Measurements from ENCODE around the gene SCD5. TPM values are rescaled to one million over a fixed set of nuclear protein-coding genes. Genes with fewer than 3 reads are reported as not detected.

SCD5 gene
- total and polyA plus RNA-seq, 2 donors (not counting 3 experiments of a cell fraction or from before 2014, with no cell fraction given), result 38.4 to 38.5 TPM

DNA sequence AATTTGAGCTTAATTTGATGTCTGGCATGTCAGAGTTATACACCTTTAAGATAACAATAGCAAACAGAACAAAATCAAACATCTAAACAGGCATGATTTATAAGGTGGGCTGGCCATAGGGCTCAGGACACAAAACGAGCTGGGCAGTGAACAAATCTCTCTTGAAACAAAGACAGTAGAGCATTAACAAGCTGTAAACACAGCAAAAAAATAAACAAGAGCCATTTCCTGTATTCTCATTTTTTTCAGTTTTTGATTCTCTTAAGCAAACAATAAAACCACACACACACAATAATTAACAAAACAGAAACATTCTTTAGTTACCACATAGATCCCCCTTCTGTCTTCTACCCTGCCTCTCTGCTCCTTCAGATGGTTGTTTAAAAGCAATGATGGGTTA is 168.5 kb downstream of the SCD5 start:
- ChIA-PET CTCF (interaction anchor here (2.0 to 3.7 kb wide), 2 partner anchors 109 to 168 kb away, joined by 5 to 13 read pairs; no protein-coding TSS in a partner anchor), POLR2A (no interaction called here)
- dilution Hi-C loops (cut with MboI; ENCODE audit: extremely low pct_ligation_motif_present, low sequenced_read_pairs) (no loop called here), intact Hi-C loops (cut with micrococcal nuclease) (no loop called here)
- H2AFZ ChIP-seq (ENCODE audit: low read depth, low read length), result no peak overlapping the region
- TF ChIP-seq FOS (IDR thresholded peaks at IDR 0.05; ENCODE audit: borderline replicate concordance, insufficient read depth, low read length), result no peak
- no peak for TF ChIP-seq JUN (IDR thresholded peaks at IDR 0.05; ENCODE audit: borderline replicate concordance, insufficient read depth, insufficient read length, low read depth)
- no peak for TF ChIP-seq POLR2AphosphoS5 (IDR thresholded peaks at IDR 0.05; ENCODE audit: insufficient read depth, low read depth, low read length)
- TF ChIP-seq MYC (IDR thresholded peaks at IDR 0.05; ENCODE audit: low read depth, low read length), result no peak
- TF ChIP-seq MAX (IDR thresholded peaks at IDR 0.05; ENCODE audit: insufficient read depth, insufficient read length), result no peak
- no peak for TF ChIP-seq POLR2A (IDR thresholded peaks at IDR 0.05; ENCODE audit: low read depth, low read length)
- no peak for TF ChIP-seq GATA2 (IDR thresholded peaks at IDR 0.05; ENCODE audit: insufficient read depth, insufficient read length, low read depth, low read length)
- no peak for TF ChIP-seq EZH2 (IDR thresholded peaks at IDR 0.05; ENCODE audit: borderline replicate concordance, low read depth, low read length, severe bottlenecking)
- TF ChIP-seq CTCF (IDR thresholded peaks at IDR 0.05; ENCODE audit: extremely low read depth in 1 of 2, insufficient read depth in 1 of 2, low read depth in 1 of 2, low read length in 2 of 2), result no peak
- no peak overlapping the region for H3K4me2 ChIP-seq (ENCODE audit: insufficient read depth, low read length)
- no peaks in the 10 kb centered on the region for H3K9me1 ChIP-seq (replicated peaks; ENCODE audit: control insufficient read depth, extremely low read depth, insufficient read depth, low read length)
- H3K4me1 ChIP-seq (ENCODE audit: control insufficient read depth, extremely low read depth, insufficient read depth, low read length), result no peaks in the 10 kb centered on the region
- H3K27ac ChIP-seq (ENCODE audit: insufficient read depth, low read depth, low read length), result no peak overlapping the region
- no peaks in the 10 kb centered on the region for H3K27me3 ChIP-seq (ENCODE audit: control insufficient read depth in 2 of 2, insufficient read depth in 2 of 2, low read length in 2 of 2)
- H3K36me3 ChIP-seq (ENCODE audit: control insufficient read depth in 2 of 2, extremely low read depth in 1 of 2, insufficient read depth in 2 of 2, low read length in 2 of 2), result peaks cover 0 to 2% of the 10 kb centered on the region in 2 experiments
- DNase-seq (ENCODE audit: low read depth, low spot score) (no peak), FAIRE-seq (peak; percentile 44)
- H3K9me3 ChIP-seq (replicated peaks; ENCODE audit: control insufficient read depth, insufficient read depth, low read length), result no peaks in the 10 kb centered on the region
- no peaks in the 10 kb centered on the region for H4K20me1 ChIP-seq (replicated peaks; ENCODE audit: control insufficient read depth, extremely low read depth, insufficient read depth, low read length)
- no peak overlapping the region for H3K9ac ChIP-seq (replicated peaks; ENCODE audit: extremely low read depth, insufficient read depth, low read length)
- no TSS peak for BruUV-seq (replicated peaks)
- no peaks in the 10 kb centered on the region for H3K79me2 ChIP-seq (ENCODE audit: control insufficient read depth, insufficient read depth, low read length)
- no peak overlapping the region for H3K4me3 ChIP-seq (replicated peaks in 1 of 3; ENCODE audit: insufficient read depth in 1 of 3, low read depth in 1 of 3, low read length in 3 of 3)

All from endothelial cell of umbilical vein (primary cell).